Right lung (tissue), 5 donors: ENCODE data around the gene C8A. TPM values are rescaled to one million over a fixed set of nuclear protein-coding genes. Genes with fewer than 3 reads are reported as not detected.

Experiments
- DNase-seq, 2 donors: peaks; one replicate each; pipeline ENCODE4 v3.0.0-alpha.2; 2013
- polyA plus RNA-seq, 5 donors: library from polyadenylated mRNA; unstranded; fragments of 120-200 nt; gene quantifications; one replicate each; pipeline versions ENCODE4 v1.2.1 to v1.2.3, GENCODE V29; 2013; ENCODE audit warnings: inconsistent platforms in 1 of 5, low replicate concordance in 1 of 5; ENCODE audit not compliant: insufficient read length in 5 of 5, insufficient read depth in 1 of 5

C8A gene
- polyA plus RNA-seq, 5 donors, result 0.44 TPM; not detected in 4

- DNase-seq, result no peak
These were observed 112.1 kb downstream of the C8A start for GRCh38 chr1:56966698-56966999.

GRCh38 chr1:56967355-56967754, 112.8 kb downstream of the C8A start:
- DNase-seq, result no peak

Other genes starting within 250 kb of the C8A start
- 1 to 10 TPM; 3.3 to 5.4 (median 4.1) TPM for gene PRKAA2, start 209.5 kb upstream of the C8A start, polyA plus RNA-seq
- 1 to 10 TPM in 1 of 5 donors, under 1 TPM in 4; 0.16 to 1.6 (median 0.32) TPM for gene FYB2, start 35.4 kb upstream of the C8A start, polyA plus RNA-seq
- under 1 TPM in 2 of 5 donors, not detected in 3; 0.13 to 0.59 TPM for gene C8B, start 111.2 kb downstream of the C8A start, polyA plus RNA-seq